ENCODE results near the gene CIAPIN1.

The CIAPIN1 gene

GRCh38 chr16:57482845-57483545 is 35.8 kb upstream of the CIAPIN1 start:
- H2AFZ ChIP-seq (ENCODE audit: low read depth) = no peak overlapping the region
- no peak for TF ChIP-seq CTCF (conservative IDR thresholded peaks at IDR 0.05; ENCODE audit: low read depth, low read length)
- H3K79me2 ChIP-seq (ENCODE audit: insufficient read depth, low read depth) = no peaks in the 10 kb centered on the region
- no peaks in the 10 kb centered on the region for H3K36me3 ChIP-seq (ENCODE audit: insufficient read depth)
- H4K20me1 ChIP-seq (ENCODE audit: insufficient read depth) = no peaks in the 10 kb centered on the region
- no peak overlapping the region for H3K9ac ChIP-seq
- no peaks in the 10 kb centered on the region for H3K27me3 ChIP-seq (ENCODE audit: insufficient read depth, low read depth)
- peaks cover 18% of the 10 kb centered on the region for H3K4me1 ChIP-seq (ENCODE audit: low read depth, poor library complexity, severe bottlenecking)
- no peak overlapping the region for H3K27ac ChIP-seq
- no peak overlapping the region for H3K4me2 ChIP-seq
- no peak overlapping the region for H3K4me3 ChIP-seq (IDR thresholded peaks at IDR 0.05; ENCODE audit: insufficient read depth, low read depth, low read length)

- no peak for TF ChIP-seq CTCF (conservative IDR thresholded peaks at IDR 0.05; ENCODE audit: low read depth, low read length)
- Histone ChIP-seq H3K4me1 (ENCODE audit: low read depth, poor library complexity, severe bottlenecking) (peaks cover 11% of the 10 kb centered on the region), H3K9ac (no peak overlapping the region), H2AFZ (ENCODE audit: low read depth) (no peak overlapping the region), H3K4me3 (IDR thresholded peaks at IDR 0.05; ENCODE audit: insufficient read depth, low read depth, low read length) (no peak overlapping the region), H3K79me2 (ENCODE audit: insufficient read depth, low read depth) (no peaks in the 10 kb centered on the region), H3K36me3 (ENCODE audit: insufficient read depth) (no peaks in the 10 kb centered on the region), H3K4me2 (no peak overlapping the region), H4K20me1 (ENCODE audit: insufficient read depth) (no peaks in the 10 kb centered on the region), H3K27me3 (ENCODE audit: insufficient read depth, low read depth) (no peaks in the 10 kb centered on the region), H3K27ac (no peak overlapping the region)
Observed at GRCh38 chr16:57481421-57481820, 34.2 kb upstream of the CIAPIN1 start.

GRCh38 chr16:57480754-57481230 is 33.6 kb upstream of the CIAPIN1 start:
- H3K4me3 ChIP-seq (IDR thresholded peaks at IDR 0.05; ENCODE audit: insufficient read depth, low read depth, low read length) = no peak overlapping the region
- H3K79me2 ChIP-seq (ENCODE audit: insufficient read depth, low read depth) = no peaks in the 10 kb centered on the region
- H3K9ac ChIP-seq = no peak overlapping the region
- no peak overlapping the region for H3K27ac ChIP-seq
- no peaks in the 10 kb centered on the region for H3K27me3 ChIP-seq (ENCODE audit: insufficient read depth, low read depth)
- H3K4me2 ChIP-seq = no peak overlapping the region
- H3K4me1 ChIP-seq (ENCODE audit: low read depth, poor library complexity, severe bottlenecking) = peaks cover 16% of the 10 kb centered on the region
- no peak overlapping the region for H2AFZ ChIP-seq (ENCODE audit: low read depth)
- H3K36me3 ChIP-seq (ENCODE audit: insufficient read depth) = no peaks in the 10 kb centered on the region
- no peak for TF ChIP-seq CTCF (conservative IDR thresholded peaks at IDR 0.05; ENCODE audit: low read depth, low read length)
- H4K20me1 ChIP-seq (ENCODE audit: insufficient read depth) = no peaks in the 10 kb centered on the region

- H3K79me2 ChIP-seq (ENCODE audit: insufficient read depth, low read depth) = no peaks in the 10 kb centered on the region
- no peak overlapping the region for H3K4me2 ChIP-seq
- no peak overlapping the region for H3K4me3 ChIP-seq (IDR thresholded peaks at IDR 0.05; ENCODE audit: insufficient read depth, low read depth, low read length)
- H4K20me1 ChIP-seq (ENCODE audit: insufficient read depth) = no peaks in the 10 kb centered on the region
- TF ChIP-seq CTCF (conservative IDR thresholded peaks at IDR 0.05; ENCODE audit: low read depth, low read length) = no peak
- H3K36me3 ChIP-seq (ENCODE audit: insufficient read depth) = no peaks in the 10 kb centered on the region
- H2AFZ ChIP-seq (ENCODE audit: low read depth) = no peak overlapping the region
- no peak overlapping the region for H3K9ac ChIP-seq
- peaks cover 13% of the 10 kb centered on the region for H3K4me1 ChIP-seq (ENCODE audit: low read depth, poor library complexity, severe bottlenecking)
- no peaks in the 10 kb centered on the region for H3K27me3 ChIP-seq (ENCODE audit: insufficient read depth, low read depth)
- no peak overlapping the region for H3K27ac ChIP-seq
Observed at GRCh38 chr16:57479976-57480753, 33.0 kb upstream of the CIAPIN1 start.

Measured in KMS-11 (cell line).